ENCODE results near the gene DIO1. TPM values are rescaled to one million over a fixed set of nuclear protein-coding genes. Genes with fewer than 3 reads are reported as not detected.
A peak's percentile ranks its signal among the peaks of the same experiment; 100 is the strongest.

The DIO1 gene
- total RNA-seq, 1 donor from 2014 or later: not detected

DNA sequence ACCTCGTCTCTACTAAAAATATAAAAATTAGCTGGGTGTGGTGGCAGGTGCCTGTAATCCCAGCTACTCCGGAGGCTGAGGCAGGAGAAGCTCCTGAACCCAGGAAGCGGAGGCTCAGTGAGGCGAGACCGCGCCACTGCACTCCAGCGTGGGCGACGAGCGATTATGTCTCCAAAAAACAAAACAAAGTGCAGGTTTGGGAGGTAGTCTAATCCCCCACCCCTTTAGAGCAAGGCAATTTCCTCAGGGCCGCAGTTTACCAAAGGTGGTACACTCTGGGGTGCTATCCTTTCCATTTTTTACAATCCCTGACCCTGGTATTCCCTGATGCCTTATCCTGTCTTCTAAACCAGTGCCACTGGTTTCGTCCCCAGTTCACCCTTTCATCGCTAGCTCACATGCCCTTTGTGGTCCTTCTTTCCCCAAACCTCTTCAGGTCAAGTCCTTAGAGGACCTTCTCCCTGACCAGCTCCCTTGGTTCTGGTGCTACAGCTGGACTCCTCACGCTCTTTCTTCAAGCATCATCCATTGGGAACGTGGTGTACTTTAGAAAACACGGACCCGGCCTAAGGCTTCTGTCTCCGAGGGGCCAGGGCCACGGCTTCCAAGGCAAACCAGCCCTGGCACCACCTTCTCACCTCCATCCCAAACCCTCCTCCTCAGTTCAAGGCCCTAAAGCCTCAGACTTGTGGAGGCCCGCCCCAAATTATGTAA is 50.6 kb downstream of the DIO1 start:
- H3K4me1 Mint-ChIP-seq (ENCODE audit: unreplicated experiment): peaks cover 24% of the 10 kb centered on the region

DNA sequence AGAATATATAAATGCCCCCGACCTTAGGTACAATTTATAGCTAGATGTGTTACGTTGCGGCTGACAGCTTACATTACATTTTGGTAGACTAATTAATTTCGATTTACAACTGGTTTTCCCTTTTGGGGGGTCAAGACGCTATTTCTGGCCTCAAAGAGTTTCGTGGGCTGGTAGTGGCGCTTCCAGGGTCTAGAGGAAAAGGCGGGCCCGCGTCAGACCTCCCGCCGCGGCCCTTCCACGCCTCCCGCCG is 51.1 kb downstream of the DIO1 start:
- Mint-ChIP-seq H3K9me3 (ENCODE audit: unreplicated experiment) (no peaks in the 10 kb centered on the region), H3K36me3 (ENCODE audit: low read depth, unreplicated experiment) (peaks cover 10% of the 10 kb centered on the region), H3K4me1 (ENCODE audit: unreplicated experiment) (peaks cover 24% of the 10 kb centered on the region), H3K27me3 (ENCODE audit: unreplicated experiment) (peaks cover 10% of the 10 kb centered on the region), H3K27ac (ENCODE audit: unreplicated experiment) (no peak overlapping the region), H3K4me3 (ENCODE audit: unreplicated experiment) (peak overlapping the region; percentile 95)
- TF ChIP-seq, protein P1, sequence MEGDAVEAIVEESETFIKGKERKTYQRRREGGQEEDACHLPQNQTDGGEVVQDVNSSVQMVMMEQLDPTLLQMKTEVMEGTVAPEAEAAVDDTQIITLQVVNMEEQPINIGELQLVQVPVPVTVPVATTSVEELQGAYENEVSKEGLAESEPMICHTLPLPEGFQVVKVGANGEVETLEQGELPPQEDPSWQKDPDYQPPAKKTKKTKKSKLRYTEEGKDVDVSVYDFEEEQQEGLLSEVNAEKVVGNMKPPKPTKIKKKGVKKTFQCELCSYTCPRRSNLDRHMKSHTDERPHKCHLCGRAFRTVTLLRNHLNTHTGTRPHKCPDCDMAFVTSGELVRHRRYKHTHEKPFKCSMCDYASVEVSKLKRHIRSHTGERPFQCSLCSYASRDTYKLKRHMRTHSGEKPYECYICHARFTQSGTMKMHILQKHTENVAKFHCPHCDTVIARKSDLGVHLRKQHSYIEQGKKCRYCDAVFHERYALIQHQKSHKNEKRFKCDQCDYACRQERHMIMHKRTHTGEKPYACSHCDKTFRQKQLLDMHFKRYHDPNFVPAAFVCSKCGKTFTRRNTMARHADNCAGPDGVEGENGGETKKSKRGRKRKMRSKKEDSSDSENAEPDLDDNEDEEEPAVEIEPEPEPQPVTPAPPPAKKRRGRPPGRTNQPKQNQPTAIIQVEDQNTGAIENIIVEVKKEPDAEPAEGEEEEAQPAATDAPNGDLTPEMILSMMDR (IDR thresholded peaks at IDR 0.05; ENCODE audit: unreplicated experiment): no peak
- no peak for DNase-seq (ENCODE audit: low spot score)

More for the DNA sequence above, 50.6 kb downstream of the DIO1 start:
- no peak for DNase-seq (ENCODE audit: low spot score)
- TF ChIP-seq, protein P1 (IDR thresholded peaks at IDR 0.05; ENCODE audit: unreplicated experiment): no peak
- Mint-ChIP-seq H3K9me3 (ENCODE audit: unreplicated experiment) (no peaks in the 10 kb centered on the region), H3K36me3 (ENCODE audit: low read depth, unreplicated experiment) (peaks cover 10% of the 10 kb centered on the region), H3K27me3 (ENCODE audit: unreplicated experiment) (peaks cover 10% of the 10 kb centered on the region), H3K4me3 (ENCODE audit: unreplicated experiment) (peak overlapping the region; percentile 95), H3K27ac (ENCODE audit: unreplicated experiment) (no peak overlapping the region)

DNA sequence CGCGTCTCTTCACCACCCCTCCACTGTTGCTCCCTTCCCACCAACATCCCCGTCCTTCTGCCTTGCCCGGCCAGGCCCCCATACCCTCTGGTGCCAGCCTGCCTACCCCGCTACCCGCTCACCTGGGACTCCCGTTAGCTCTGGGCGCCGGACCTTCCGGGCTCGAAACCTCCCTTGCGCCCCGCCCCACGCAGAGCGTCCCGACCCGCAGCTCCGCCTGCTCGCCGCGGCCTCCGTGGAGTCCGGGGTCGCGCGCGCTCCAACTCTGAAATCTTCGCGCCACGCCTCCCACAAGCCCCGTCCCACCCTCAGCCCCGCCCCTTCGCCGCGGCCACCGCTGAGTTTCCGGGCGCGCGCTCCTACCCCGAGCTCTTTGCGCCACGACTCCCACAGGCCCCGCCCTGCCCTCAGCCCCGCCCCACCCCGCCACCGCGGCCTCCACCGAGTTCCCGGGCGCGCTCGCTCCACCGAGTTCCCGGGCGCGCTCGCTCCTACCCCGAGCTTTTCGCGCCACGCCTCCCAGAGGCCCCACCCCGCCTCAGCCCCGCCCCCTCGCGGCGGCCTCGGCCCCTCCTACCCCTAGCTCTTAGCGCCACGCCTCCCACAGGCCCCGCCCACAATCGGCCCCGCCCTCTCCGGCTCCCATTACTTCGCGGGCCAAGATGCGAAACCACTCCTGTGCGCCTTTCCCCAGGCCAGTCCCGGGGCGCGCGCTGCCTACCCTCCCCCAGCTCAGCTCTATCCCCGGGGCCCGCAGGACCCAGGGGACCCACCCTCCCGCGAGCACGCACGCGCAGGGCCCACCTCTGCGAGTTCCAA is 51.7 kb downstream of the DIO1 start, which contains the start of gene IFT25:
Gene IFT25 (minus strand): TSS at position 267 of the 819 bp plus-strand sequence. CDS start 5,617 bp downstream, outside the sequence.
- no peak within 1 kb of the TSS for H3K27ac Mint-ChIP-seq (ENCODE audit: unreplicated experiment)
- DNase-seq (ENCODE audit: low spot score): peak; percentile 100
- H3K27me3 Mint-ChIP-seq (ENCODE audit: unreplicated experiment): peaks cover 10% of the 10 kb centered on the region
- peaks cover 10% of the 10 kb centered on the region for H3K36me3 Mint-ChIP-seq (ENCODE audit: low read depth, unreplicated experiment)
- H3K9me3 Mint-ChIP-seq (ENCODE audit: unreplicated experiment): no peaks in the 10 kb centered on the region
- TF ChIP-seq, protein P1 (IDR thresholded peaks at IDR 0.05; ENCODE audit: unreplicated experiment): peak; percentile 28
- peak within 1 kb of the TSS; percentile 95 for H3K4me3 Mint-ChIP-seq (ENCODE audit: unreplicated experiment)
- peaks cover 24% of the 10 kb centered on the region for H3K4me1 Mint-ChIP-seq (ENCODE audit: unreplicated experiment)

DNA sequence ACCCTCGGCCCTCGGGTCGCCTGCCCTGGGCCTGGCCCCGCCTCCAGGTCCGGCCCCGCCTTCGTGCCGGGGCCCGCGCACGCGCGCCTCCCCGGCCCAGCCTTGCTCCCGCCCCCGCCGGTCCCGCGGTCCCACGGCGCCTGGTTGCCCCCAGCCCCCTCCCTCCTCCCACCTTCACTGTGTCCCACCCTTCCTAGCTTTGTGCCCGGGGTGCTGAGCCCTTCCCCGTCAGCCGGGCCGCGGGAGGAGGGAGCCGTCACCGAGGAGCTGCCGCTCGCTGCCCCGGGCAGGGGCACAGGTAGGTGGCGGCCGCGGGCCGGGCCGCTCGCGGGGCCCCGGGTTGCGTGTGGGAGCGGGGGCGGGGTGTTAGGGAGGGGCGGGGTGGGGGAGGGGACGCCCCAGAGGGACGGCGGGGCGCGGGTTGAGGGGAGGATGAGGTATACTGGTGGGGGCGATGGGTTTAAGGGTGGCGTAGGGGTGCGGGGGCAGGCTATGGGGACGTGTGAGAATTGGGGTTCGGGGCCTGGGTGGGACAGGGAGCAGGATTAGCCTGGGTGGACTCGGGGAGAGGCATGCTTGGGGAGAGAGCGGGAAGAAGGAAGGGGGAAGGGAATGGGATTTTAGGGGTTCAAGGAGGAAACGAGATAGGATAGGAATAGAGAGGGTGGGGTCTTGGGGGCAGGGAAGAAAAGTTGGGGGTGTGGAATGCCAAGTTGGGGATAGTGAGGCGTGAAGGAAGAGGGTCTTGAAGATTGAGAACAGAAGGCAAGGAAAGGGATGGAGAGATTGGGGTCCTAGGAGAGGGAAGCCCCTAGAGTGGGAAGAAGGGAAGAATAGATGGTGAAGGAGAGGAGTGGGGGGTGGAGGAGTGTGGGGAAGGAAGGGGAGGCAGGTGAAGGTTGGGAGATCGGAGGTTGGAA is 52.5 kb downstream of the DIO1 start, which contains the start of gene LRRC42:
Gene LRRC42 (plus strand): TSS at position 99 of the 920 bp plus-strand sequence. CDS start 5,650 bp downstream, outside the sequence.
- TF ChIP-seq, protein P1 (IDR thresholded peaks at IDR 0.05; ENCODE audit: unreplicated experiment): no peak
- no peak for DNase-seq (ENCODE audit: low spot score)
- Mint-ChIP-seq H3K4me3 (ENCODE audit: unreplicated experiment) (peak within 1 kb of the TSS; percentile 95), H3K4me1 (ENCODE audit: unreplicated experiment) (peaks cover 24% of the 10 kb centered on the region), H3K27me3 (ENCODE audit: unreplicated experiment) (peaks cover 10% of the 10 kb centered on the region), H3K9me3 (ENCODE audit: unreplicated experiment) (no peaks in the 10 kb centered on the region), H3K27ac (ENCODE audit: unreplicated experiment) (peak within 1 kb of the TSS; percentile 38), H3K36me3 (ENCODE audit: low read depth, unreplicated experiment) (peaks cover 10% of the 10 kb centered on the region)

All from endothelial cell (in vitro differentiated cells).